Measurements from ENCODE around the gene CXCR3.
A peak's percentile ranks its signal among the peaks of the same experiment; 100 is the strongest.

The CXCR3 gene

GRCh38 chrX:71657267-71657666, 39.0 kb upstream of the CXCR3 start:
- Histone ChIP-seq H3K4me3 (ENCODE audit: low read depth, low read length) (no peak overlapping the region), H3K4me1 (ENCODE audit: control insufficient read depth, insufficient read depth, low read length) (no peaks in the 10 kb centered on the region), H3K9me3 (ENCODE audit: control insufficient read depth, insufficient read depth, low read depth, low read length) (no peaks in the 10 kb centered on the region), H3K36me3 (ENCODE audit: control insufficient read depth in 2 of 2, insufficient read depth in 1 of 2, low read length in 2 of 2) (no peaks in the 10 kb centered on the region), H3K27ac (ENCODE audit: extremely low read depth, low read depth, low read length) (no peak overlapping the region)
- TF ChIP-seq ZNF530 (tag by site-specific recombination; IDR thresholded peaks at IDR 0.05; ENCODE audit: low read depth) (no peak), ZNF830 (tag by site-specific recombination; IDR thresholded peaks at IDR 0.05; ENCODE audit: low read depth) (no peak), ZNF169 (tag by site-specific recombination; IDR thresholded peaks at IDR 0.05) (no peak), ZSCAN23 (tag by site-specific recombination; IDR thresholded peaks at IDR 0.05) (no peak), PRDM6 (tag by site-specific recombination; IDR thresholded peaks at IDR 0.05) (no peak), ZBTB44 (tag by site-specific recombination; IDR thresholded peaks at IDR 0.05) (no peak), SCRT1 (tag by site-specific recombination; IDR thresholded peaks at IDR 0.05; ENCODE audit: borderline replicate concordance) (no peak), ZNF221 (tag by site-specific recombination; IDR thresholded peaks at IDR 0.05; ENCODE audit: borderline replicate concordance) (no peak), ZNF350 (tag by site-specific recombination; IDR thresholded peaks at IDR 0.05) (no peak), ZNF639 (tag by site-specific recombination; IDR thresholded peaks at IDR 0.05) (no peak), ZNF529 (tag by site-specific recombination; IDR thresholded peaks at IDR 0.05; ENCODE audit: insufficient replicate concordance) (no peak)
- ChIA-PET POLR2A (no interaction called here), CTCF (no interaction called here)

- POLR2A ChIA-PET = no interaction called here
- CTCF ChIA-PET = no interaction called here
- Histone ChIP-seq H3K9me3 (ENCODE audit: control insufficient read depth, insufficient read depth, low read depth, low read length) (no peaks in the 10 kb centered on the region), H3K36me3 (ENCODE audit: control insufficient read depth in 2 of 2, insufficient read depth in 1 of 2, low read length in 2 of 2) (no peaks in the 10 kb centered on the region), H3K4me1 (ENCODE audit: control insufficient read depth, insufficient read depth, low read length) (no peaks in the 10 kb centered on the region), H3K4me3 (ENCODE audit: low read depth, low read length) (no peak overlapping the region), H3K27ac (ENCODE audit: extremely low read depth, low read depth, low read length) (no peak overlapping the region)
- no peak for TF ChIP-seq KLF9 (tag by site-specific recombination; IDR thresholded peaks at IDR 0.05; ENCODE audit: low read depth)
- TF ChIP-seq ZNF596 (tag by site-specific recombination; IDR thresholded peaks at IDR 0.05) = no peak
- peak; percentile 69 for TF ChIP-seq ZNF585B (tag by site-specific recombination; IDR thresholded peaks at IDR 0.05)
- no peak for TF ChIP-seq GLI4 (tag by site-specific recombination; IDR thresholded peaks at IDR 0.05)
These were observed 35.0 kb upstream of the CXCR3 start for GRCh38 chrX:71653344-71653743.

GRCh38 chrX:71652405-71652804, 34.1 kb upstream of the CXCR3 start:
- no peak overlapping the region for H3K27ac ChIP-seq (ENCODE audit: extremely low read depth, low read depth, low read length)
- H3K9me3 ChIP-seq (ENCODE audit: control insufficient read depth, insufficient read depth, low read depth, low read length) = no peaks in the 10 kb centered on the region
- ChIA-PET POLR2A (interaction anchor here (0.5 kb wide), 1 partner anchor 286 kb away, joined by 4 read pairs; the partner anchor contains the start of gene TAF1), CTCF (interaction anchor here (0.5 to 1.8 kb wide), 21 partner anchors 10 to 685 kb away, joined by 3 to 9 read pairs (median 4); partner anchors contain the start of genes CXCR3 and ZMYM3)
- H3K36me3 ChIP-seq (ENCODE audit: control insufficient read depth in 2 of 2, insufficient read depth in 1 of 2, low read length in 2 of 2) = no peaks in the 10 kb centered on the region
- no peak overlapping the region for H3K4me3 ChIP-seq (ENCODE audit: low read depth, low read length)
- no peaks in the 10 kb centered on the region for H3K4me1 ChIP-seq (ENCODE audit: control insufficient read depth, insufficient read depth, low read length)
- TF ChIP-seq ZNF341 (tag by site-specific recombination; IDR thresholded peaks at IDR 0.05; ENCODE audit: low read depth) = no peak
- TF ChIP-seq OSR2 (tag by site-specific recombination; IDR thresholded peaks at IDR 0.05) = no peak
- no peak for TF ChIP-seq ZBTB49 (tag by site-specific recombination; IDR thresholded peaks at IDR 0.05; ENCODE audit: low read depth)
- no peak for TF ChIP-seq ZNF202 (tag by site-specific recombination; IDR thresholded peaks at IDR 0.05; ENCODE audit: borderline replicate concordance)
- peak; percentile 29; the same call in 1 of the 2 replicates for TF ChIP-seq TRIM28 (IDR thresholded peaks at IDR 0.05; ENCODE audit: borderline replicate concordance, low read length)
- no peak for TF ChIP-seq AEBP2 (tag by site-specific recombination; IDR thresholded peaks at IDR 0.05; ENCODE audit: borderline replicate concordance)
- TF ChIP-seq ZNF362 (tag by site-specific recombination; IDR thresholded peaks at IDR 0.05) = peak; percentile 76
- TF ChIP-seq ZNF223 (tag by site-specific recombination; IDR thresholded peaks at IDR 0.05) = no peak
